RWPE1 (cell line): ENCODE data around the gene C19orf38.
A peak's percentile ranks its signal among the peaks of the same experiment; 100 is the strongest.
"Not testable (repeated sequence)": the region's sequence is repeated elsewhere in the genome, so short reads cannot be mapped to it uniquely, and the experiment has no call there.

Experiments
- CTCF ChIA-PET: fragments of 350-600 bp; sonication (Branson Sonifier 250); formaldehyde crosslinking; extraction: SDS; loops from one replicate; lab custom pipeline; 2021; lab: Yijun Ruan, JAX
- POLR2A ChIA-PET: fragments of 400-600 bp; formaldehyde crosslinking; extraction: SDS; loops from one replicate; lab custom pipeline; 2020; ENCODE audit warnings: antibody characterized with exemption; ENCODE audit not compliant: low non-redundant PET; lab: Yijun Ruan, JAX
- DNase-seq: peaks from one replicate; pipeline ENCODE4 v3.0.0; 2012; ENCODE audit warnings: low spot score
- H3K27ac ChIP-seq: fragments of 450-650 bp; 2 replicates; pipeline ENCODE4 v1.5.1; 2017
- TF ChIP-seq, protein P1 (sequence below): fragments of 450-650 bp; conservative IDR thresholded peaks from 2 replicates; pipeline ENCODE4 v1.5.1; 2017; ENCODE audit warnings: low read depth, mild to moderate bottlenecking

C19orf38 gene

DNA sequence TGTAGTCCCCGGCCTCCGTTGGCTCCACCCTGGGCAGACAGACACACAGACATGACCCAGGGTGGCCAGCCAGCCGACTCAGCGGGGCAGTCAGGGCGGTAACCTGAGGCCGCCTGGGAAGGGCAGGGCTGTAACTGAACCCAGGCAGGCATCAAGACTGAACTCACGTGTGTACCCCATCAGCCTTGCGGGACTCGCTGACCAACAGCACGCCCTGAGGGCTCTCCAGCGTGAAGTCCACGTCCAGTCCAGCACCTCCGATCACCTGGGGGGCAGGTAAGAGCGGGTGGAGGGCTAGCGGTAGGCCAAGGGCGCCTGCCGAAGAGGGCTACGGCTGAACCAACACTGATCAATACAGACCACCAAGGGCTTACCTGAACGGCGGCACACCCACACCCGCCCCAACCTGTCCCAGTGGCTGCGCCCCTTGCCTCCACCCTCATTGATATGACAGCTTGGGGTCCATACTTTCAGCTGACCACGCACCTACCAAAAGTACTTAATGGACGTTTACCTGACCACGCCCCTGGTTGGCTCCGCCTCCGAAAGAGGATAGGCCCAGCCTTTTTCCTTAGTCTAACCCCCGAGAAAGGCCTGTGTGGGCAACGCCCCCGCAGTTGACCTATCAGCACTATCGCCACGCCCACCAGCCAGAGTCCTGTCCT lies 13.0 kb upstream of the C19orf38 start:
- POLR2A ChIA-PET: no interaction called here

DNA sequence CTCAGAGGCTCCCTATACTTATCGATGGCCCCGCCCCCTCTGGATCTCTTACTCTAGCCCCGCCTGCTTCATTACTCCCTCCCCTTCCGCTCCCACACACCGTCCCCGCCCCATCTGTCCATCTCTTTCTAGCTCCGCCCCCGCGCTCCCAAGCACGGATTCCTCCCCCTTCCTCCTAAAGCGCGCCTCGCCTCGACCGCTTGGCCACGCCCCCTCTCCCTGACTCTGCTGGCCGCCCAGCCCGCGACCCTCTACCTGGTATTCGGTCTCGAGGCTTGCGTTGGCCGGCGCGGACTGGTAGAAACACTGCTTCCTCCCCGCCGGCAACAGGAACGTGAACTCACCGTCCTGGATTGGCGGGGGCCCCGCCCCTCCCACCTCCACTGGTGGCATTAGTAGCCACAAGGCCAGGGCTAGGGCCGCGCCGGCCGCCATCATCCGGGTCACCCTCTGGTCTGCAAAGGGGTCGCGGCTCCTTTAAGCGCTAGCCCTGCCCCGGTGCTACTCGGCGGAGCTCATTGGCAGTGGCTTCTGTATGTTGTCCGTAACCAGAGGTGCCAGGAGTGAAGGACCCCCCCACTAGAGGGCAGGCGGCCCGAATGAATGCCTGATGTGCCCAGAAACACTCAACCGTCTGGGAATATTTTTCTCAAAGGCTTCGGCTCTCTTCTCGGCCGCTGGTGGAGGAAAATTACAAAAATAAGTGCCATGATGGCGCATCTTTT lies 12.3 kb upstream of the C19orf38 start, which contains the start of gene TMED1:
TSS of gene TMED1 (minus strand) at position 459 of the 725 bp plus-strand sequence. CDS start at position 438, 21 bp downstream.
- ChIA-PET CTCF (interaction anchor here (0.9 to 2.1 kb wide), 2 partner anchors 19 to 28 kb away, joined by 3 to 8 read pairs; no protein-coding TSS in a partner anchor), POLR2A (interaction anchor here (0.7 kb wide), 1 partner anchor 546 kb away, joined by 3 read pairs; the partner anchor contains the start of gene ICAM5)
- H3K27ac ChIP-seq: peak within 1 kb of the TSS; percentile 95
- TF ChIP-seq, protein P1, sequence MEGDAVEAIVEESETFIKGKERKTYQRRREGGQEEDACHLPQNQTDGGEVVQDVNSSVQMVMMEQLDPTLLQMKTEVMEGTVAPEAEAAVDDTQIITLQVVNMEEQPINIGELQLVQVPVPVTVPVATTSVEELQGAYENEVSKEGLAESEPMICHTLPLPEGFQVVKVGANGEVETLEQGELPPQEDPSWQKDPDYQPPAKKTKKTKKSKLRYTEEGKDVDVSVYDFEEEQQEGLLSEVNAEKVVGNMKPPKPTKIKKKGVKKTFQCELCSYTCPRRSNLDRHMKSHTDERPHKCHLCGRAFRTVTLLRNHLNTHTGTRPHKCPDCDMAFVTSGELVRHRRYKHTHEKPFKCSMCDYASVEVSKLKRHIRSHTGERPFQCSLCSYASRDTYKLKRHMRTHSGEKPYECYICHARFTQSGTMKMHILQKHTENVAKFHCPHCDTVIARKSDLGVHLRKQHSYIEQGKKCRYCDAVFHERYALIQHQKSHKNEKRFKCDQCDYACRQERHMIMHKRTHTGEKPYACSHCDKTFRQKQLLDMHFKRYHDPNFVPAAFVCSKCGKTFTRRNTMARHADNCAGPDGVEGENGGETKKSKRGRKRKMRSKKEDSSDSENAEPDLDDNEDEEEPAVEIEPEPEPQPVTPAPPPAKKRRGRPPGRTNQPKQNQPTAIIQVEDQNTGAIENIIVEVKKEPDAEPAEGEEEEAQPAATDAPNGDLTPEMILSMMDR: no peak
- peak; percentile 93 for DNase-seq

More for the DNA sequence above, 13.0 kb upstream of the C19orf38 start:
- CTCF ChIA-PET: interaction anchor here (2.1 kb wide), 1 partner anchor 29 kb away, joined by 8 read pairs; no protein-coding TSS in a partner anchor
- TF ChIP-seq, protein P1: no peak
- peak overlapping the region; percentile 95 for H3K27ac ChIP-seq
- peak; percentile 99 for DNase-seq

DNA sequence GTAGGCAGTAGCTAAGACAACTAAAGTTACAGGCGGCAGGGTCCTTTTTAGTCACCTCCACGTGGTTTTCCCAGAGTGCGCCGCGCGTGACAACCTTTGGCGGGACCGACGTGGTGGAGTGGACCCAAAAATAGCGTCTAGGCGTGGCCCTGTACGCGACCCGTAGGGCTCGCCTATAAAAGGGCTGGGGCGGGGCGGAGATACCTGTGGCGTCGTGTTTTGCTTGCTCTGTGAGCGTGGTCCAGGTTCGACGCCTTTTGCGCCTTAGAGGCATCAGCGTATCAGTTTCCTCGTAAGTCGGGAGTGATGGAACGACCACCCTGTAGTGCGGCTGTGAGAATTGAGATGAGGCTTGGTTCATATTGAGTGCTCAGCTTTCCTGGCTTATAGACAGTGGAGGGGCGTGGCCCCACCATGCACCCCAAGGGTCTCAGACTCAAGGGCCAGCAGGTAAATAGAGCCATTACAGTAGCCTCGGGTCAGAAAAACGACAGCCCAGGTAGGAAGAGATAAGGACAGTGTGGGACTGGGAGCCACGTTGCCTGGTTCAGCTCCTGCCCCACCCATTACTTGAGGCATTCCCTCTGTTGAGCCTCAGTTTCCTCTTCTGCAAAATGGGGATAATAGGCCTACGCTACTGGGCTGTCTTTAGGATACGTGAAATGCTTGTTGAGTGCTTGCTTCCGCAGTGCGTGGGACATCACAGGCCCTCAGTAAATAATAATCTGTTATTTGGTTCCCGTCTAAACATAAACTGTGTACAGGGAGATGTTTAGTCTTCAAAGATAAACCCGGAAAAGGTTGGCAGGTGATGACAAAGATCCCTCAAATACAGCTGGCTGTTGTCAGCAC lies 11.5 kb upstream of the C19orf38 start:
- ChIA-PET CTCF (interaction anchor here (0.9 to 2.1 kb wide), 2 partner anchors 19 to 28 kb away, joined by 3 to 8 read pairs; no protein-coding TSS in a partner anchor), POLR2A (interaction anchor here (0.7 kb wide), 3 partner anchors 28 to 547 kb away, joined by 3 to 6 read pairs (median 4); partner anchors contain the start of gene ICAM5)
- DNase-seq: peak; percentile 80
- peak overlapping the region; percentile 95 for H3K27ac ChIP-seq
- TF ChIP-seq, protein P1: no peak

DNA sequence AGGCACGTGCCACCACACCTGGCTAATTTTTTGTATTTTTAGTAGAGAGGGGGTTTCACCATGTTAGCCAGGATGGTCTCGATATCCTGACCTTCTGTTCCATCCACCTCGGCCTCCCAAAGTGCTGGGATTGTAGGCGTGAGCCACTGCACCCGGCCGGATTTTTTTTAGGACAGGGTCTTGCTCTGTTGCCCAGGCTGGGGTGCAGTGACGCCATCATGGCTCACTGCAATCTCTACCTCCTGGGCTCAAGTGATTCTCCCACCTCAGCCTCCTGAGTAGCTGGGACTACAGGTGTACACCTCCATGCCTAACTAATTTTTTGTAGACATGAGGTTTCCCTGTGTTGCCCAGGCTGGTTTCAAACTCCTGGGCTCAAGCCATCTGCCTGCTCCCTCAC lies 10.6 kb upstream of the C19orf38 start:
- POLR2A ChIA-PET, CTCF ChIA-PET, DNase-seq, H3K27ac ChIP-seq: not testable (repeated sequence)

DNA sequence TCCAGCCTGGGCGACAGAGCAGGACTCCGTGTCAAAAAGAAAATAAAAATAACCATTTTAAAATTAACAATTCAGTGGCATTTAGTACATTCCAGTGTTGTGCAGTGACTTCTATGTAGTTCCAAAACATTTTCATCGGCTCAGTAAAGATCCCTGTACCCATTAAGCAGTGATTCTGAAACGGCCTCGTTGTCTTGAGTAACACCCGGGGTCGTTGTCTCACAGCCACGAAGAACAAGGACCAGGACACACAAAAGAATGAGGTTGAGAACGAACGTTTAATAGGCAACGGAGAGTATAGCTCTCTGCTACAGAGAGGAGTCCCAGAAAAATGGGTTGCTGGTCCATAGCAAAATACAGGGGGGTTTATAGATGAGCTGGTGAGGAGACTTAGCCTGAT lies 9.8 kb upstream of the C19orf38 start:
- TF ChIP-seq, protein P1: no peak
- POLR2A ChIA-PET: no interaction called here
- no peak overlapping the region for H3K27ac ChIP-seq
- no peak for DNase-seq
- CTCF ChIA-PET: interaction anchor here (1.3 kb wide), 1 partner anchor 26 kb away, joined by 3 read pairs; no protein-coding TSS in a partner anchor

DNA sequence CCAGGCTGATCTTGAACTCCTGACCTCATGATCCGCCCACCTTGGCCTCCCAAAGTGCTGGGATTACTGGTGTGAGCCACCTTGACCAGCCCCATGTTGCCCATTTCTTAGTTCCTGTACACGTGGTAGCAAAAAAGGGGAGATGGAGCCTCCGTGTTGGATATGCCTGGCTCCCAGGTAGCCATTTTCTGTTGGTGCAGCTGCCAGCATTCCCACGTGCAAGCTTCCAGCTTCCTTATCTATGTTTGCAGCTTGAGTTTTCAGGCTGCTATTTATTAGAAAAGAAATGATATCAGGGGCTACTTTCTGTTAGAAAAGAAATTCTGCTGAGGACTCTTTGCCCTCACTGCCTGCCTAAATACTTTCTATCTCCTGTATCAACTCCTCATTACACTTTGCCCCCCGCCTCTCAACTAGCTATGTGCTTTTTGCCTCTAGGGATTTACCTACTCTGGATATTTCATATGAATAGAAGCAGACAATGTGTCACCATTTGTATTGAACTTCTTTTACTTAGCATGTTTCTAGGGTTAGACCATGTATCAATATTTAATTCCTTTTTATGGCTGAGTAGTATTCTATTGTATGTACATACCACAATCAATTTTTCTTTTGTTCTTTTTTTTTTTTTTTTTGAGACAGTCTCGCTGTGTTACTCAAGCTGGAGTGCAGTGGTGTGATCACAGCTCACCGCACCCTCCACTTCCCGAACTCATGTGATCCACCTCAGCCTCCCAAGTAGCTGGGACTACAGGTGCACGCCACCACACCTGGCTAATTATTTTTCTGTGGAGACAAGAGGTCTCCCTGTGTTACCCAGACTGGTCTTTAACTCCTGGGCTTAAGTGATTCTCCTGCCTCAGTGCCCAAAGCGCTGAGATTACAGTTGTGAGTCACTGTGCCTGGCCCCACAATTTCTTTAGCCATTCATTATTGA lies 8.8 kb upstream of the C19orf38 start:
- POLR2A ChIA-PET: no interaction called here
- CTCF ChIA-PET: interaction anchor here (1.3 kb wide), 1 partner anchor 25 kb away, joined by 3 read pairs; no protein-coding TSS in a partner anchor
- no peak for DNase-seq
- TF ChIP-seq, protein P1: no peak
- H3K27ac ChIP-seq: no peak overlapping the region
